ENCODE data around the gene LIN7A.

Gene LIN7A, protein sequence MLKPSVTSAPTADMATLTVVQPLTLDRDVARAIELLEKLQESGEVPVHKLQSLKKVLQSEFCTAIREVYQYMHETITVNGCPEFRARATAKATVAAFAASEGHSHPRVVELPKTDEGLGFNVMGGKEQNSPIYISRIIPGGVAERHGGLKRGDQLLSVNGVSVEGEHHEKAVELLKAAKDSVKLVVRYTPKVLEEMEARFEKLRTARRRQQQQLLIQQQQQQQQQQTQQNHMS

DNA sequence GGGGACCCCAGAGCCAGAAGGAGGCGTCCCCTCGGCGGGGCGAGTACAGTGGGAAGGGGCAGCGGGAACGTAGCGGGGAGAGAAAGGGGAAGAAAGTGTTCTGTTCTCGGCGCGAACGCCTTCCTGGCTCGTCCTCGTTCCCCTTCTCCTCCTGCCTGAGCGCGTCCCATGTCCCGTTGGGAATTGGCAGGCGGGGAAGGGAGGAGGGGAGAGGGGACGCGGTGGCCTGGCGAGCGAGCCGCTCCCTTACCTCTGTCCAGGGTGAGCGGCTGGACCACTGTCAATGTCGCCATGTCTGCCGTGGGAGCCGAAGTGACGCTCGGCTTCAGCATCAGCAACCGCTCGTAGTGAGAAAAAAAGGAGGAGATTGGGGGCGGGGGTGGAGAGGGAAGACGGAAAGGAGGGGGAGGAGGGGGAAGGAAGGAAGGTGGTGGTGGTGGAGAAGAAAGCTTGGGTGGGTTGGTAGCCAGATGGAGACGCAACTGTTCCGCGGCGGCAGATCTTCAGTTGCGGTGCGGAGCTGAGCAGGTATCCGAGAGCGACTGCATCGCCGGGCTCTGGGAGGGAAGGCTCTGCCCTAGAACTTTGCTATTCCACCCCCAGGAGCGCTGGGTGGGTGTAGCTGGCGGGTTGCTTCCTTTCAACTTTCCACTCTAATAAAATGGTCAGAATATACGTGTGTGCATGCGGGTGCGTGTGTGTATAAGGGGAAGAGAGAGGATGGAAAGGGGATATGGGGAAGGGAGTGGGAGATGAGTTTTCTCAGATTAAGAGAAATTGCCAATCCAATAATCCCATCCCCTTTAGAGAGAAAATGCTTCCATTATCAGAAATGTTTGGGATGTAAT, at the start of gene LIN7A:
Gene LIN7A (minus strand): TSS at position 544 of the 848 bp plus-strand sequence. CDS start 212 bp downstream, at position 332.
- Mint-ChIP-seq H3K9me3 (peaks cover 9% of the 10 kb centered on the region), H3K4me3 (no peak within 1 kb of the TSS), H3K27me3 (peaks cover 32% of the 10 kb centered on the region), H3K36me3 (ENCODE audit: low read depth) (no peaks in the 10 kb centered on the region), H3K27ac (no peak within 1 kb of the TSS), H3K4me1 (no peaks in the 10 kb centered on the region)
- ATAC-seq (no peak), DNase-seq (no peak)

DNA sequence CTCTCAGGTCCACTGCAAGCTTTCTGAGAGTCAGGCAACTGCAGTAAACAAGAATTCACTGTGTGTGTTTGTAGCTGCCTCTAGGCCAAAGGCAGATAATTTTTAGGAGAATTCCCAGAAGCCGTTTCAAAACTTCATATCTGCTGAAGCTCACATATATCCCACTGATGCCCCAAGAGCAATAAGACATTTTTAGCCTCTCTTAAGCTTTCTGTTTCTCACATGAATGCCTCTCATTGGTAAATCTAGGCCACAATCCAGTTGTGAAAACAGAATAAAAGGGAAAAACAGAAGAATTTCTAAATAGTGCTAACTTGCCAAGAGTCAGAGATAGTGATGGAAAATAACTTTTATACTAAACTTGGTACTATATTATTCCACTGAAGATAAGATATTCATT, 48.5 kb upstream of the LIN7A start:
- no peaks in the 10 kb centered on the region for H3K36me3 Mint-ChIP-seq (ENCODE audit: low read depth)
- ATAC-seq = no peak
- no peak overlapping the region for H3K4me3 Mint-ChIP-seq
- H3K4me1 Mint-ChIP-seq = no peaks in the 10 kb centered on the region
- H3K27me3 Mint-ChIP-seq = no peaks in the 10 kb centered on the region
- no peak for DNase-seq
- no peak overlapping the region for H3K27ac Mint-ChIP-seq
- H3K9me3 Mint-ChIP-seq = peaks cover 8% of the 10 kb centered on the region

DNA sequence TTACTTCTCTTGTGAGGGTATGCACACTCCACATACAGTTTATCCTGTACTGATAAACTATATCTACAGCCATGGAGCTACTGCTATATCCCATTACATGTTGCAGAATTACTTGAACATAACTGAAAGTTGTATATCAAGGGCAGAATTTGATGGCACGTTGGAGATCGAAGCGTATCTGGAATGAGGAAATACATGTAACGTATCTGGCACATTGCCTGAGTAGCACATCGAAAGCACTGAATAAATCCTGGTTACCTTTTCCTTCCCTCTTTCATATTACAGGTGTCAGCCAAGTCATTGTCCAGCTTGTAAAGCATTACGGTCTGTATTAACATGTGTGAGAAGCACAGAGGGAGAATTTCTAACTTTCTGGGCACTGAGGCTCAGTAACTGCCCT, 42.1 kb upstream of the LIN7A start:
- Mint-ChIP-seq H3K4me3 (no peak overlapping the region), H3K4me1 (no peaks in the 10 kb centered on the region), H3K36me3 (ENCODE audit: low read depth) (no peaks in the 10 kb centered on the region), H3K27ac (no peak overlapping the region), H3K27me3 (no peaks in the 10 kb centered on the region), H3K9me3 (peaks cover 7% of the 10 kb centered on the region)
- DNase-seq (no peak), ATAC-seq (no peak)

DNA sequence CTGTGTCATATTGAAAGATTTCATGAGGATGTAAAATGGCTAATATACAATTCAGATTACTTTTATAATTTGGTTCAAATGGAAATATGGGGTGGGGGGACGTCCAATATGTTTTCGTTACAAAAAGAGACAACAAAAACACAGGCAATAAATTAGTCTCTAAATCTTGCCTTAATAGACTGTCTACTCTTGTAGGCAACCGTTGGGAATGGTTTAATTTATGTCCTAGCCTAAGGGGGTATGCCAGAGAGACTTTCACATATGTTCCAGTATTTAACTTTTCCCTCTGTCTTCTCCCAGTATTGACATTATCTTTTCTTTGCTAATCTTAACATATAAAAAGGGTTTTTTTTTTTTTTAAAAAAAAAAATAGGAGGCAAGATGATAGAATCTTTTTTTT, 41.5 kb upstream of the LIN7A start:
- Mint-ChIP-seq H3K4me3 (no peak overlapping the region), H3K4me1 (no peaks in the 10 kb centered on the region), H3K27me3 (no peaks in the 10 kb centered on the region), H3K9me3 (peaks cover 7% of the 10 kb centered on the region), H3K36me3 (ENCODE audit: low read depth) (no peaks in the 10 kb centered on the region), H3K27ac (no peak overlapping the region)
- ATAC-seq = no peak
- no peak for DNase-seq

DNA sequence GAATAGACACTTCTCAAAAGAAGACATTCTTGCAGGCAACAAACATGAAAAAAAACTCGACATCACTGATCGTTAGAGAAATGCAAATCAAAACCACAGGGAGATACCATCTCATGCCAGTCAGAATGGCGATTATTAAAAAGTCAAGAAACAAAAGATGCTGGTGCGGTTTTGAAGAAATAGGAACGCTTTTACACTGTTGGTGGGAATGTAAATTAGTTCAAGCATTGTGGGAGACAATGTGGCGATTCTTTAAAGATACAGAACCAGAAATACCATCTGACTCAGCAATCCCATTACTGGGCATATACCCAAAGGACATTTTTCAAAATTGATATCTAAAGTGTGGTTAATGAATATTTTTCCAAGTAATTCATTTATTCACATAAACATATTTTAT, 39.6 kb upstream of the LIN7A start:
- Mint-ChIP-seq H3K9me3 (peaks cover 7% of the 10 kb centered on the region), H3K36me3 (ENCODE audit: low read depth) (no peaks in the 10 kb centered on the region), H3K27me3 (no peaks in the 10 kb centered on the region), H3K27ac (no peak overlapping the region), H3K4me3 (no peak overlapping the region), H3K4me1 (no peaks in the 10 kb centered on the region)
- DNase-seq (no peak), ATAC-seq (no peak)

DNA sequence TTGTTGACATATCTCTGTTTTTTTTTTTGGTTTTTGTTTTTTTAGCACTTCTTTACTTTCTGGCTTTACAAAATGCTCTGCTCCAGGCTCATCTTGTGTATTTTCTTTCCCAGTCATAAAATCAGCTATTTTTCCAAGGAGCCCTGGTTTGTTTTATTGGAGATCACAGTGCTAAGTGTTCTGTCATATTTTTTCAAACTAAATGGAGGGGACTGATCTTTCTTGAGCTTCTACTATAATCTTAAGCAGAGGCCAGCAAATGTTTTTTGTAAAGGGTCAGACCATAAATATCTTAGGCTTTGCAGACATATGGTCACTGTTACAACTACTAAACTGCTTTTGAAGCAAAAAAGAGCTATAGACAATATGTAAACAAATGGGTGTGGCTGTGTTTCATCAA, 30.6 kb upstream of the LIN7A start:
- H3K27ac Mint-ChIP-seq = no peak overlapping the region
- H3K4me3 Mint-ChIP-seq = no peak overlapping the region
- H3K9me3 Mint-ChIP-seq = peaks cover 5% of the 10 kb centered on the region
- H3K4me1 Mint-ChIP-seq = no peaks in the 10 kb centered on the region
- no peaks in the 10 kb centered on the region for H3K36me3 Mint-ChIP-seq (ENCODE audit: low read depth)
- ATAC-seq = no peak
- no peak for DNase-seq
- H3K27me3 Mint-ChIP-seq = no peaks in the 10 kb centered on the region

DNA sequence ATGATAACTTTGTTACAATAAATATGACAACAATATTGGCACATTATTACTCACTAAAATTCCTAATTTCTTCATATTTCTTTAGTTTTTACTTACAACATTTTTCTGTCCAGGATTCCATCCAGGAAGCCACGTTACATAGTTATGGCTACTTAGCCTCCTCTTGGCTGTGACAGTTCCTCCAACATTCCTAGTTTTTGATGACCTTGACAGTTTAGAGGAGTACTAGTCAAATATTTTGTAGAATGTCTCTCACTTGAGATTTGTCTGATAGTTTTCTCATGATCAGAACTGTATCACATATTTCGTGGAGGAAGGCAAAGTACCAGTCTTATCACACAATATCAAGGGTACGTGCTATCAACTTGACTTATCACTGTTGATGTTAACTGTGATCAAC, 29.8 kb upstream of the LIN7A start:
- no peak for DNase-seq
- Mint-ChIP-seq H3K36me3 (ENCODE audit: low read depth) (no peaks in the 10 kb centered on the region), H3K4me1 (no peaks in the 10 kb centered on the region), H3K9me3 (peaks cover 5% of the 10 kb centered on the region), H3K4me3 (no peak overlapping the region), H3K27ac (no peak overlapping the region), H3K27me3 (no peaks in the 10 kb centered on the region)
- no peak for ATAC-seq

DNA sequence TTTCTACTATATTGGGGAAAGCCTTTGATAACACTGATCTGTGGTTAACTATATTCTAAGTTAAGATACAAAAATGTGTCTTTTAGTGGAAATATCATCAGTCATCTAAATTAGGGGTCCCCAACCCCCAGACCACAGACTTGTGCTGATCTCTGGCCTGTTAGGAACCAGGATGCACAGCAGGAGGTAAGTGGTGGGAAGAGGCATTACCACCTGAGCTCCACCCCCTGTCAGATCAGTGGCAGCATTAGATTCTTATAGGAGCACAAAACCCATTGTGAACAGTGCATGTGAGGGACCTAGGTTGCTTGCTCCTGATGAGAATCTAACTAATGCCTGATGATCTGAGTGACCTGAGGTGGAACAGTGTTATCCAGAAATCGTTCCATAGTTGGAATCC, 28.3 kb upstream of the LIN7A start:
- H3K27me3 Mint-ChIP-seq = no peaks in the 10 kb centered on the region
- no peak overlapping the region for H3K4me3 Mint-ChIP-seq
- DNase-seq (no peak), ATAC-seq (no peak)
- no peaks in the 10 kb centered on the region for H3K4me1 Mint-ChIP-seq
- H3K36me3 Mint-ChIP-seq (ENCODE audit: low read depth) = no peaks in the 10 kb centered on the region
- H3K27ac Mint-ChIP-seq = no peak overlapping the region
- peaks cover 11% of the 10 kb centered on the region for H3K9me3 Mint-ChIP-seq

DNA sequence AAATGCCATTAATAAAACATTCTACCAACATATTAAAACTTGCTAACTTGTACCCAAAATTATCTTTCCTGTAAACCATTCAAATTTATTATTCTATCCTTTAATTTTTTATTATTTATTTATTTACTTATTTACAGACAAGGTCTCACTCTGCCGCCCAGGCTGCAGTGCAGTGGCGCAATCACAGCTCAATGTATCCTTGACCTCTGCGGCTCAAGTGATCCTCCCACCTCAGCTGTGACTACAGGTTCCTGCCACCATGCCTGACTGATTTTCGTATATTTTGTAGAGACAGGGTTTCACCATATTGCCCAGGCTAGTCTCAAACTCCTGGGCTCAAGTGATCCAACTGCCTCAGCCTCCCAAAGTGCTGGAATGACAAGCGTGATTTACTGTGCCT, 20.4 kb upstream of the LIN7A start:
- H3K4me1 Mint-ChIP-seq = no peaks in the 10 kb centered on the region
- no peaks in the 10 kb centered on the region for H3K36me3 Mint-ChIP-seq (ENCODE audit: low read depth)
- ATAC-seq (no peak), DNase-seq (no peak)
- H3K9me3 Mint-ChIP-seq = peaks cover 10% of the 10 kb centered on the region
- H3K27me3 Mint-ChIP-seq = no peaks in the 10 kb centered on the region
- H3K4me3 Mint-ChIP-seq = no peak overlapping the region
- no peak overlapping the region for H3K27ac Mint-ChIP-seq

DNA sequence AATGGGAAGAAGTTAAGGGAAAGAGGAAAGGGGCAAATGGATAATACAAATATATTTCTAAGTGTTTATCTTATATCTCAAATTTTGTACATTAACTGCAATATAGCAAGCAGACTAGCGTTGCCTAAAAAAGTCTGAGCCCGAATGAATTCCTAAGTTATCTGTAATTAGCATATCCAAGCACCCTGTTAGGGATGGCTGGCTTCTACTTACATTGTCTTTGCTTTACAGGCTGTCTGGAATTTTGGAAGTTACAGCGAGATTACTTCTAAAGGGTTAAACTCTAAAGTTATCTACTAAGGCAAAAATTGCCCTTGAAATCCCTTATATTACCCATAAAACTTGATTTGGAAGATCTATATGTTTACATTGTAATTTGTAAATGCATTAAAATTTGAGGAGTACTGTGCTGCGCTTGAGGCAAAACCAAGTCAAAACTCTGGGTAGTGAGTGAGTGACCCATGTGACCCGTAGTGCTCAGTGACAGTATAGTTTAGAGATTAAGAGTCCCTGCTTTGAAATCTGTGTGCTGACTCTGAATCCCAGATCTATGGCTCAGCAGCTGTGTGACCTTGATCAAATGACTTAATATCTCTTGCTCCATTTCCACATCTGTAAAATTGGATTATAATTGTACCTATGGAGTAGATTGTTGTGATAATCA, 17.3 kb upstream of the LIN7A start:
- no peaks in the 10 kb centered on the region for H3K9me3 Mint-ChIP-seq
- H3K27me3 Mint-ChIP-seq = no peaks in the 10 kb centered on the region
- no peak for DNase-seq
- no peaks in the 10 kb centered on the region for H3K36me3 Mint-ChIP-seq (ENCODE audit: low read depth)
- no peak overlapping the region for H3K27ac Mint-ChIP-seq
- H3K4me1 Mint-ChIP-seq = no peaks in the 10 kb centered on the region
- no peak for ATAC-seq
- H3K4me3 Mint-ChIP-seq = no peak overlapping the region

DNA sequence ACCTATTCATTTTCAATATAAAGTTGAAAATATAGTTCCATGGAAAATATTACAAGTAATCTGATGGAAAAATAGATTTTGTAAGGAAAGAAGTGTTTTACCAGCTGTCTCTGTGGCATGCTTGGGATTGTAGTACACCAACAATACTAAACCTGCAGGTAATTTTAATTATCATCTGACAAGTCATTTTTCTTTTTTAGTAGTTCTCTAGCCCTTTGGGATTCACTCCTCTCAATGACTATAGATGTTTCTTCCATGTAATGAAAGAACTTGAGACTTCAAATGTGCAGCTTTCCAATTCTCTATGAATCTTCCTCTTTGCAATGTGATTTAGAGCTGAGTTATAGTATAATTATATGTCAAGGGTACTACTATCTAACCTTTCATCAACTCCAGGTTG, 14.7 kb upstream of the LIN7A start:
- Mint-ChIP-seq H3K36me3 (ENCODE audit: low read depth) (no peaks in the 10 kb centered on the region), H3K9me3 (no peaks in the 10 kb centered on the region), H3K4me1 (no peaks in the 10 kb centered on the region), H3K27ac (no peak overlapping the region), H3K4me3 (no peak overlapping the region), H3K27me3 (no peaks in the 10 kb centered on the region)
- ATAC-seq (no peak), DNase-seq (no peak)

DNA sequence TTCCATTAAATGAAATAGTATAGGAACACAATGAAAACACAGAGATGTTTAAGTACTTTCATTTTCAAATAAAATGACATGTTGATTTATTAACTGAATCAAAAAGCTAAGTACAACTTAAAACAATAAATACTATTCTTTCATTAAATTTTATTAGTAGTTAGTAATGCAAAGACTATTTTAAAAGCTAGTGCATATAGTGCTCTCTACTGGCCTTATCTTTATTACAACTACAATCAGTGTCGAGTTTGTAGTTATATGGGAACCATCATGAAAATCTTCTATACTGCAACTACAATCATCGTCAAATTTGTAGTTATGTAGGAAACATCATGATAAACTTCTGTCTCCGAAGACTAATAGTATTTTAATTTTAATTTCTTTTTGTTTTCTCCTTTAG, 8.9 kb upstream of the LIN7A start:
- Mint-ChIP-seq H3K36me3 (ENCODE audit: low read depth) (no peaks in the 10 kb centered on the region), H3K27ac (no peak overlapping the region), H3K27me3 (no peaks in the 10 kb centered on the region), H3K4me1 (no peaks in the 10 kb centered on the region), H3K4me3 (no peak overlapping the region), H3K9me3 (peaks cover 3% of the 10 kb centered on the region)
- DNase-seq (no peak), ATAC-seq (no peak)

DNA sequence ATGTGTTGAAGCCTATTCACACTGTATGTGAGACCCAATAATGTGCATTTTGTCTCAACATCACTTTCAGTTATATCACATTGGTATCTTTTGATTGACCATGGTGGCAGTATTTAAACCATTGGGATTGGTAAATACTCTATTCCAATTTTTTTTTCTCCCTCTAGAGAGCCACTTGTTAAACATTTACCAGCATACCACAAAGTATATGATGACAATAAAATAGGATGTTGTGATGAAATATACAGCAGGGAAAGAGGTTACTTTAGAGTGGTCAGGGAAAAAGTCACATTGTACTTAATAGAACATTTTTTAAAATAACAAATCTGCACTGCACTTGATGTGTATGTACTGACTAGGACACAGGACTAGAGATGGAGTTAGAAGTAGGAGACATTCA, 5.6 kb upstream of the LIN7A start:
- Mint-ChIP-seq H3K36me3 (ENCODE audit: low read depth) (no peaks in the 10 kb centered on the region), H3K9me3 (peaks cover 8% of the 10 kb centered on the region), H3K27me3 (peaks cover 9% of the 10 kb centered on the region), H3K4me1 (no peaks in the 10 kb centered on the region), H3K27ac (no peak overlapping the region), H3K4me3 (no peak overlapping the region)
- ATAC-seq (no peak), DNase-seq (no peak)

DNA sequence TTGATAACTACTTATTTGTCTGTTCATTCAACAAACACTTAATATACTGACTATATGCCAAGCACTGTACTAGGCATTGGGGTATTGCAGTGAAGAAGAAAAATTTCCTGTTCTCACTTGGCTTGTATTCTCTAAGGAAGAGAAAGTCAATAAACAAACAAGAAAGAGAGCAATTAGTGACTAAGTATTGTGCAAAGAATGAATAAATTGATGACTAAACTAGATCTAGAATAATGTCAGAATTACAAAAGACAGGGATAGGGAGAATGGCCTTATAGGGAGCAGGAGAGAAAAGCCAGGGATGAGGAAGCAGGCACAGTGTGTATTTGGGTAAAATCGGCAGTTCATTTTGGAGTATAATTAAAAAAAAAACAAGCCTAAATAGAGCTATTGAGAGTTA, 4.2 kb upstream of the LIN7A start:
- H3K36me3 Mint-ChIP-seq (ENCODE audit: low read depth) = no peaks in the 10 kb centered on the region
- ATAC-seq (no peak), DNase-seq (no peak)
- no peaks in the 10 kb centered on the region for H3K4me1 Mint-ChIP-seq
- no peak overlapping the region for H3K4me3 Mint-ChIP-seq
- H3K27me3 Mint-ChIP-seq = peaks cover 18% of the 10 kb centered on the region
- H3K9me3 Mint-ChIP-seq = peaks cover 9% of the 10 kb centered on the region
- no peak overlapping the region for H3K27ac Mint-ChIP-seq

All from activated naive CD8-positive, alpha-beta T cell treated with anti-CD3 and anti-CD28 coated beads, Interleukin-2, amount 50 U/mL, for 24 hours (primary cell).